Measurements from ENCODE around the gene WDR46. TPM values are rescaled to one million over a fixed set of nuclear protein-coding genes. Genes with fewer than 3 reads are reported as not detected.

WDR46 gene
- total RNA-seq, 1 experiment from 2014 or later = 92.5 TPM

DNA sequence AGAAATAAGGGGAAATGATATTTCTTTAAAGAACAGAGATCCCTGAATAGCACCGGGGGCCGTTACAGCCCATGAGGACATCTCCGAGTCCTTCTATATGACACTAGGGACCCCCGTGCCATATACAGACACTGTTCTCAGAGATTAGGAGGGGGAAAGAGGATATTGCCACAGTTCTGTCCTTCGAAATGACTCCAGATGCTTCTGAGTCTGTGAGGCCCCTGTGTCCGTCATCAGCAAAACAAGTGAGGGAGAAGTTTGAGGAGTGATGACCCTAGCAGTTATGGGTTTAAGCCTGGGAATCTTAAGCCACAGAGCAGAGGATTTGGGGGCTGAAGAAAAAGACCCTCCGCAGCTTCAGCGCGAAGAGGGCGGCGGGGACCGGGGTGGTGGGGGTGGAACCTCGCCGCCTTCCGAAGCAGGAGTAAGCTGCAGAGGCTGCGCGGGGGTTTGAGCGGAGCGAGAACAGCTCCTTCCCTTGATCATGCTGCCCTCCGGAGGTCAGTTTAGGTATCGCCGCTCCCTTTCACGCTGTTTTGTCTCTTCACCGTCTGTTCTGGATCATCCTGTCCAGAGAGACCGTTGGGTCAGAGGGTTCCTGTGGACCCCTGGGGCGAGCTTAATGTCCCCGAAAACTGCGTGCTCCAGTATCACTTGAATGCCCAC lies 40.9 kb downstream of the WDR46 start:
- in situ Hi-C loops (cut with HindIII; ENCODE audit: low pct_unique_long_range_greater_than_20kb, low sequenced_read_pairs) = no loop called here
- DNase-seq (ENCODE audit: low read depth) = peak; percentile 73

DNA sequence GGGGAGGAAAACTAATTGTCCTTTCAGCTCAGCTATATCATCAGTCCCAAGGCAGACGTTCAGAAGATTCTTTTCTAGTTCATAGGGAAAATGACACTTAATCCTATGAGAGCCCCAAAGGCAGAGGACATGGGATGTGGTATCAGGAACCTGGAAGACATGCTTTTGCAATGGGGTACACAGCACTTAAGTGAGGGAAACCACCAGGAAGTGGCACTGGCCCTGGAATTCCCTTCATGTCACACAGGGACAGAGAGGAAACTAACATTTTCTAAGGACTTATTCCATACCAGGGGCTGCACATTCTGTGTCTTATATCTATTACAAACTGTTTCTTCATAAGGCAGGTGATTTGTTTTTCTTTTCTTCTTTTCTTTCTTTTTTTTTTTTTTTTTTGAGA lies 45.6 kb downstream of the WDR46 start:
- DNase-seq (ENCODE audit: low read depth) = no peak

DNA sequence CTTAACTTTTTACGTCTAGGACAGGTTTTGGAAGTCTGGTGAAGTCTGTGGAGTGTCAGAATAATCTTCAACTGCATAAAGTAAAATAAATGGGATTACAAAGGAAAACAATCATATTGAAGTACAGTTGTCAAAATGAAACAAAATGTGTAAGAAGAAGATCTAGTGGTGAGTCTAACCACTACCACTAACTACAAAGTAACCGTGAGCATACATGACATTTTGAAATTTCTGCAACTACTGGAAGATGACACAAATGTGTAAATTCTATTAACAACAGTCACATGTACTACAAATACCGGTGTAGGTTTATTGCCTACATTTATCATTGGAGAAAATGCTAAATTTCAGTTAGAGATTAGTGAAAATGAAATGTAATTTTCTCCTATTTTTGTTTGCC lies 47.1 kb downstream of the WDR46 start:
- in situ Hi-C loops (cut with HindIII; ENCODE audit: low pct_unique_long_range_greater_than_20kb, low sequenced_read_pairs) = no loop called here
- DNase-seq (ENCODE audit: low read depth) = no peak

More for the DNA sequence above, 45.6 kb downstream of the WDR46 start:
- in situ Hi-C loops (cut with HindIII; ENCODE audit: low pct_unique_long_range_greater_than_20kb, low sequenced_read_pairs) = no loop called here

DNA sequence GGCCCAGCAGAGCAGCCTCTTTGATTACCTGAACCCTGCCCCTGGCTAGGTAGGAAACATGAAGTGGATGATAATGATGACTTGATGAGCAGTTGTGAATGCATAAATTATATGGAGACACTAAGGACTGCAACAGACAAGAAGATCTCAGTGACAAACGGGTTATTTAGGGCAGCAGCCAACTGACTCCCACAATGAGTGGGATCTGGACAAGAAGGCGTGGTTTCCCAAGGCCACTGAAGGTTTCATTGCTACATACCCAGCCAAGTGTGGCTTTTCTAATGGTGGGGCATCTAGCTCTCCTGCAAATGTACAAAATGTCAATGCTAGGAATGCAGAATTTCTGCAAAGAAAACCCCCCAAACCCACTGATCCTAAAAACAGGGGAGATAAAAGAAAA lies 51.3 kb downstream of the WDR46 start:
- no peak for DNase-seq (ENCODE audit: low read depth)
- in situ Hi-C loops (cut with HindIII; ENCODE audit: low pct_unique_long_range_greater_than_20kb, low sequenced_read_pairs) = no loop called here

DNA sequence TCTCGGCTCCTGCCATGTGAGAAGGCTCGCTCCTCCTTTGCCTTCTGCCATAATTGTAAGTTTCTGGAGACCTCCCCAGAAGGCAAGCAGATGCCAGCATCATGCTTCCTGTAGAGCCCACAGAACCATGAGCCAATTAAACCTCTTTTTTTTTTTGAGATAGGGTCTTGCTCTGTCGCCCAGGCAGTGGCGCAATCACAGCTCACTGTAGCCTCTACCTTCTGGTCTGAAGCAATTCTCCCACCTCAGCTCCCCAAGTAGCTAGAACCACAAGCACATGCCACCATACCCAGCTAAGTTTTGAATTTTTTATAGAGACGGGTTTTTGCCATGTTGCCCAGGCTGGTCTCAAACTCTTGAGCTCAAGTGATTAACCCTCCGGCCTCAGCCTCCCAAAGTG lies 52.2 kb downstream of the WDR46 start:
- no peak for DNase-seq (ENCODE audit: low read depth)
- in situ Hi-C loops (cut with HindIII; ENCODE audit: low pct_unique_long_range_greater_than_20kb, low sequenced_read_pairs) = no loop called here

DNA sequence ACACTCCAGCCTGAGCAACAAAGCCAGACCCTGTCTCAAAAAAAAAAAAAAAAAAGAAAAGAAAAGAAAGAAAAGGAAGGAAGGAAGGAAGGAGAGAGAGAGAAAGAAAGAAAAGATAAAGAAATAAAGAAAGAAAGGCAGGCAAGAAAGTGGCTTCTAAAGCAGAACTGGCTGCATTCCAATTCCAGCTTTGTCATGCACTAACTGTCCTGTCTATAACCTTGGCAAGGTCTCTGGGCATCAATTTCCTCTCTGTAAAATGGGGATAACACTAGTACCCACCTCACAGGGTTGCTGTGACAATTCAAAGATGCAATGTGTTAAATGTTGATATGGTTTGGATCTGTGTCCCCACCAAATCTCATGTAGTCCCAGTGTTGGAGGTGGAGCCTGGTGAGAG lies 52.7 kb downstream of the WDR46 start:
- DNase-seq (ENCODE audit: low read depth) = no peak
- in situ Hi-C loops (cut with HindIII; ENCODE audit: low pct_unique_long_range_greater_than_20kb, low sequenced_read_pairs) = no loop called here

DNA sequence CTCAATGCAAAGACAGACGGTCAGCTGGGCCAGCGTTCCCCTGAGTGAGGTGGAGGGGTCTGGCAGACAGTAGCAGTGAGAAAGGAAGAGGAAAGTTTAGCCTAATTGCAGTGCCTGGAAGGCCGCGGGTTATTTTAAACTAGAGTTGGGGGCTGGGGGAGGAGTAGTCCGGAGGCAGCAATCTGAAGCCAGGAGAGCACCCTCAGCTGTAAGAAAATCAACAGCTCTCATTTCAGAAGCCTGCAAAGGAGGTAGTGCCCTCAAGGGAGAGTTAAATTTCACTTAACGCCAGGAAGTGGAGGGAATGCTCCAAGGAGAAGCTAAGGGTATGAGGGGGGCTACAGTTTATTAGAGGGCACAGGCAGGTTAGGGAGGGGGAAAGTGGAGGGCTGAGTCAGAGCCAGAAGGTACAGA lies 53.8 kb downstream of the WDR46 start:
- DNase-seq (ENCODE audit: low read depth) = no peak
- in situ Hi-C loops (cut with HindIII; ENCODE audit: low pct_unique_long_range_greater_than_20kb, low sequenced_read_pairs) = no loop called here

Other genes with a start within 250 kb of the WDR46 start
- not detected in 2 replicates for gene HLA-DPA1, start 215.6 kb downstream of the WDR46 start, total RNA-seq (2014; rRNA removed; shearing (Covaris generic); ENCODE audit: low replicate concordance)
- not detected in 2 replicates for gene HLA-DPB1, start 213.2 kb downstream of the WDR46 start, total RNA-seq (2014; rRNA removed; shearing (Covaris generic); ENCODE audit: low replicate concordance)
- gene COL11A2, start 96.8 kb downstream of the WDR46 start, total RNA-seq (2014; rRNA removed; shearing (Covaris generic); ENCODE audit: low replicate concordance) = 0.20 and 1.4 TPM in 2 replicates
- gene RXRB, start 88.6 kb downstream of the WDR46 start, total RNA-seq (2014; rRNA removed; shearing (Covaris generic); ENCODE audit: low replicate concordance) = 25.1 and 30.0 TPM in 2 replicates
- 232 and 245 TPM in 2 replicates for gene SLC39A7, start 88.4 kb downstream of the WDR46 start, total RNA-seq (2014; rRNA removed; shearing (Covaris generic); ENCODE audit: low replicate concordance)
- 41.2 and 79.7 TPM in 2 replicates for gene HSD17B8, start 84.6 kb downstream of the WDR46 start, total RNA-seq (2014; rRNA removed; shearing (Covaris generic); ENCODE audit: low replicate concordance)
- 51.4 and 56.9 TPM in 2 replicates for gene RING1, start 80.7 kb downstream of the WDR46 start, total RNA-seq (2014; rRNA removed; shearing (Covaris generic); ENCODE audit: low replicate concordance)
- 21.1 and 27.6 TPM in 2 replicates for gene VPS52, start 17.4 kb downstream of the WDR46 start, total RNA-seq (2014; rRNA removed; shearing (Covaris generic); ENCODE audit: low replicate concordance)
- gene RPS18, start 17.2 kb downstream of the WDR46 start, total RNA-seq (2014; rRNA removed; shearing (Covaris generic); ENCODE audit: low replicate concordance) = 3,205 and 3,207 TPM in 2 replicates
- gene B3GALT4, start 12.1 kb downstream of the WDR46 start, total RNA-seq (2014; rRNA removed; shearing (Covaris generic); ENCODE audit: low replicate concordance) = not detected in 2 replicates
- gene PFDN6, start 362 bp upstream of the WDR46 start, total RNA-seq (2014; rRNA removed; shearing (Covaris generic); ENCODE audit: low replicate concordance) = 151 and 264 TPM in 2 replicates
- 38.8 and 53.7 TPM in 2 replicates for gene RGL2, start 9.7 kb upstream of the WDR46 start, total RNA-seq (2014; rRNA removed; shearing (Covaris generic); ENCODE audit: low replicate concordance)
- 132 and 145 TPM in 2 replicates for gene TAPBP, start 24.8 kb upstream of the WDR46 start, total RNA-seq (2014; rRNA removed; shearing (Covaris generic); ENCODE audit: low replicate concordance)
- 16.1 and 16.6 TPM in 2 replicates for gene ZBTB22, start 28.5 kb upstream of the WDR46 start, total RNA-seq (2014; rRNA removed; shearing (Covaris generic); ENCODE audit: low replicate concordance)
- gene DAXX, start 33.7 kb upstream of the WDR46 start, total RNA-seq (2014; rRNA removed; shearing (Covaris generic); ENCODE audit: low replicate concordance) = 56.5 and 59.5 TPM in 2 replicates
- gene KIFC1, start 102.6 kb upstream of the WDR46 start, total RNA-seq (2014; rRNA removed; shearing (Covaris generic); ENCODE audit: low replicate concordance) = 176 and 179 TPM in 2 replicates
- gene PHF1, start 121.8 kb upstream of the WDR46 start, total RNA-seq (2014; rRNA removed; shearing (Covaris generic); ENCODE audit: low replicate concordance) = 32.5 and 43.2 TPM in 2 replicates
- gene CUTA, start 128.9 kb upstream of the WDR46 start, total RNA-seq (2014; rRNA removed; shearing (Covaris generic); ENCODE audit: low replicate concordance) = 303 and 346 TPM in 2 replicates
- gene SYNGAP1, start 130.8 kb upstream of the WDR46 start, total RNA-seq (2014; rRNA removed; shearing (Covaris generic); ENCODE audit: low replicate concordance) = 0.14 TPM in 2 replicates
- gene ZBTB9, start 165.3 kb upstream of the WDR46 start, total RNA-seq (2014; rRNA removed; shearing (Covaris generic); ENCODE audit: low replicate concordance) = 14.3 and 39.3 TPM in 2 replicates

Measured in Caki2 (cell line).